GM12874 (cell line): ENCODE data around the gene MAPK14.

Source experiments
- CTCF ChIP-seq: IDR thresholded peaks from 2 replicates; pipeline ENCODE4 v1.5.1; 2011; ENCODE audit warnings: low read depth, mild to moderate bottlenecking, control low read depth, low read length, moderate library complexity; ENCODE audit not compliant: insufficient read depth

The MAPK14 gene

GRCh38 chr6:36110050-36110449 is 82.4 kb downstream of the MAPK14 start:
- no peak for TF ChIP-seq CTCF

GRCh38 chr6:36110863-36111262 is 83.3 kb downstream of the MAPK14 start:
- no peak for TF ChIP-seq CTCF

GRCh38 chr6:36111526-36111925 is 83.9 kb downstream of the MAPK14 start:
- no peak for TF ChIP-seq CTCF

GRCh38 chr6:36113049-36113448 is 85.4 kb downstream of the MAPK14 start:
- no peak for TF ChIP-seq CTCF

- no peak for TF ChIP-seq CTCF
These were observed 86.1 kb downstream of the MAPK14 start for GRCh38 chr6:36113703-36114102.

GRCh38 chr6:36114798-36115408 is 87.3 kb downstream of the MAPK14 start:
- TF ChIP-seq CTCF, result no peak

- TF ChIP-seq CTCF, result no peak
These were observed 87.8 kb downstream of the MAPK14 start for GRCh38 chr6:36115412-36115811.
